ENCODE results near the gene MBD3.

The MBD3 gene

GRCh38 chr19:1526979-1527649 lies 65.6 kb downstream of the MBD3 start:
- H3K27ac Mint-ChIP-seq: no peak overlapping the region
- H3K9me3 Mint-ChIP-seq: no peaks in the 10 kb centered on the region
- H3K27me3 Mint-ChIP-seq (ENCODE audit: low read depth): peaks cover 59% of the 10 kb centered on the region
- H3K36me3 Mint-ChIP-seq (ENCODE audit: low read depth): no peaks in the 10 kb centered on the region
- peaks cover 9% of the 10 kb centered on the region for H3K4me1 Mint-ChIP-seq
- H3K4me3 Mint-ChIP-seq: no peak overlapping the region
- TF ChIP-seq, protein P1, sequence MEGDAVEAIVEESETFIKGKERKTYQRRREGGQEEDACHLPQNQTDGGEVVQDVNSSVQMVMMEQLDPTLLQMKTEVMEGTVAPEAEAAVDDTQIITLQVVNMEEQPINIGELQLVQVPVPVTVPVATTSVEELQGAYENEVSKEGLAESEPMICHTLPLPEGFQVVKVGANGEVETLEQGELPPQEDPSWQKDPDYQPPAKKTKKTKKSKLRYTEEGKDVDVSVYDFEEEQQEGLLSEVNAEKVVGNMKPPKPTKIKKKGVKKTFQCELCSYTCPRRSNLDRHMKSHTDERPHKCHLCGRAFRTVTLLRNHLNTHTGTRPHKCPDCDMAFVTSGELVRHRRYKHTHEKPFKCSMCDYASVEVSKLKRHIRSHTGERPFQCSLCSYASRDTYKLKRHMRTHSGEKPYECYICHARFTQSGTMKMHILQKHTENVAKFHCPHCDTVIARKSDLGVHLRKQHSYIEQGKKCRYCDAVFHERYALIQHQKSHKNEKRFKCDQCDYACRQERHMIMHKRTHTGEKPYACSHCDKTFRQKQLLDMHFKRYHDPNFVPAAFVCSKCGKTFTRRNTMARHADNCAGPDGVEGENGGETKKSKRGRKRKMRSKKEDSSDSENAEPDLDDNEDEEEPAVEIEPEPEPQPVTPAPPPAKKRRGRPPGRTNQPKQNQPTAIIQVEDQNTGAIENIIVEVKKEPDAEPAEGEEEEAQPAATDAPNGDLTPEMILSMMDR (IDR thresholded peaks at IDR 0.05; ENCODE audit: unreplicated experiment in 3 of 3): no peak

DNA sequence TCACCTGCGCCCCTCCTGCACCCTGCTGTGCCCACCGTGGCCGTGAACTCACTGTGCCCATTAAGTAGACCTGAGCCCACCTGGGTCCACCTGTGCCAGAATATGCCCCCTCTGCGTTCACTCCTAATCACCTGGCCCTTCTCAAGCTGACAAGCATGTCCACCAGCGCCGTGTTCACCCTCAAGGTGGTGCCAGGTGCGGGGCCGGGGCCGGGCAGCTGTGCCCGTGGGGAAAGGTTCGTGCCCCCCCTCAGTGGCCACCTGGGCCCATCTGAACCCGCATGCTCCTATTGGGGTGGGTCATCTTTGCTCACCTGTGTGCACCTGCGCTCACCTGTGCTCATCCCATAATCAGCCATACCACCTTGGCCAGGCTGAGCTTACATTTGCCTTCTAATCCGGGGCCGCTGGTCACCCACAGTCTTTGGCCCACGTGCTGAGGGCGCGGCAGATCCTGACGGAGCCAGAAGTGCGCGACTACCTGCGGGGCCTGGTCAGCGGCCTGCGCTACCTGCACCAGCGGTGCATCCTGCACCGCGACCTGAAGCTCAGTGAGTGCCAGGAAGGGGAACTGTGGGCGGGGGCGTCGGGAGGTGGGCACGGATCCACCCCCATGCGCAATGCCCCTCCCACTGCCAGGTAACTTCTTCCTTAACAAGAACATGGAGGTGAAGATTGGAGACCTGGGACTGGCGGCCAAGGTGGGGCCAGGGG lies 66.4 kb downstream of the MBD3 start:
- TF ChIP-seq, protein P1 (IDR thresholded peaks at IDR 0.05; ENCODE audit: unreplicated experiment in 3 of 3): no peak
- Mint-ChIP-seq H3K9me3 (no peaks in the 10 kb centered on the region), H3K27me3 (ENCODE audit: low read depth) (peaks cover 56% of the 10 kb centered on the region), H3K36me3 (ENCODE audit: low read depth) (no peaks in the 10 kb centered on the region), H3K4me1 (peaks cover 12% of the 10 kb centered on the region), H3K4me3 (peak overlapping the region in 2 of 3 experiments; percentile 57 to 62), H3K27ac (no peak overlapping the region)

DNA sequence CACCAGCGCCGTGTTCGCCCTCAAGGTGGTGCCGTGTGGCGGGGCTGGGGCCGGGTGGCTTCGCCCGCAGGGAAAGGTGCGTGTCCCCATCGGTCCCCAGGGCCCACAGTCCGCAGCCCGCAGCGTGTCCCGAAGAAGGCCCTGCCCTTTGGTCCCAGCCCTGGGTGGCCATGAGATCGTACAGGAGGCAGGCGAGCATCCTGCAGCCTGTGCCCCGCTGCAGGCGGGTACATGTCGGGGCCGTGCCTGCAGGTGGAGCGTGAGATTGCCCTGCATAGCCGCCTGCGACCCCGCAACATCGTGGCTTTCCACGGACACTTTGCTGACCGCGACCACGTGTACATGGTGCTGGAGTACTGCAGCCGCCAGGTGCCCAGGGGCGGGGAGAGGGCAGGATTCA lies 67.3 kb downstream of the MBD3 start:
- H3K36me3 Mint-ChIP-seq (ENCODE audit: low read depth): no peaks in the 10 kb centered on the region
- no peak overlapping the region for H3K27ac Mint-ChIP-seq
- TF ChIP-seq, protein P1 (IDR thresholded peaks at IDR 0.05; ENCODE audit: unreplicated experiment in 3 of 3): no peak
- peaks cover 56% of the 10 kb centered on the region for H3K27me3 Mint-ChIP-seq (ENCODE audit: low read depth)
- H3K4me3 Mint-ChIP-seq: no peak overlapping the region
- H3K4me1 Mint-ChIP-seq: peaks cover 12% of the 10 kb centered on the region
- no peaks in the 10 kb centered on the region for H3K9me3 Mint-ChIP-seq

DNA sequence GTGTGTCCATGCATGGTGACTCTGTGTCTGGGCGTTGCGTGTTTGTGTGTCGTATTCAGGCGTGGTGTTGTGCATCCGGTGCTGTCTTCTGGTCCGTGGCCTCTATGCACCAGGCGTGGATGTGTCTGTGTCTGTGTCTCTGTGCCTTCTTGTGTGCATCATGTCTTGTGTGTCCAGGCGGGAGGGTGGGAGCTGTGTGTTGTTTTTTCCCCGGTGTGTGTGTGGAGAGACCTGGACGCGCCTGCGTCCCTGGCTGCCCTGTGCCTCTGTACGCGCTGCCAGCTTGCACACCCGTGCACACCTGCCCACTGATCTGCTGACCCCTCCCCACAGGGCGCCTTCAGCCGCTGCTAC lies 67.7 kb downstream of the MBD3 start:
- Mint-ChIP-seq H3K9me3 (no peaks in the 10 kb centered on the region), H3K4me3 (peak overlapping the region; percentile 66 to 83 (median 81)), H3K36me3 (ENCODE audit: low read depth) (no peaks in the 10 kb centered on the region), H3K27ac (no peak overlapping the region), H3K4me1 (peaks cover 12% of the 10 kb centered on the region), H3K27me3 (ENCODE audit: low read depth) (peaks cover 52% of the 10 kb centered on the region)
- TF ChIP-seq, protein P1 (IDR thresholded peaks at IDR 0.05; ENCODE audit: unreplicated experiment in 3 of 3): no peak

- Mint-ChIP-seq H3K27ac (no peak overlapping the region), H3K27me3 (ENCODE audit: low read depth) (peaks cover 48% of the 10 kb centered on the region), H3K9me3 (no peaks in the 10 kb centered on the region), H3K36me3 (ENCODE audit: low read depth) (no peaks in the 10 kb centered on the region), H3K4me3 (peak overlapping the region; percentile 66 to 83 (median 81)), H3K4me1 (peaks cover 12% of the 10 kb centered on the region)
- TF ChIP-seq, protein P1 (IDR thresholded peaks at IDR 0.05; ENCODE audit: unreplicated experiment in 3 of 3): no peak
Observed at GRCh38 chr19:1524287-1524971, 68.2 kb downstream of the MBD3 start.

All from nephron (organoid).